ENCODE data around the gene AIPL1. TPM values are rescaled to one million over a fixed set of nuclear protein-coding genes. Genes with fewer than 3 reads are reported as not detected.

Gene AIPL1
- total RNA-seq, 6 donors from 2014 or later: not detected

DNA sequence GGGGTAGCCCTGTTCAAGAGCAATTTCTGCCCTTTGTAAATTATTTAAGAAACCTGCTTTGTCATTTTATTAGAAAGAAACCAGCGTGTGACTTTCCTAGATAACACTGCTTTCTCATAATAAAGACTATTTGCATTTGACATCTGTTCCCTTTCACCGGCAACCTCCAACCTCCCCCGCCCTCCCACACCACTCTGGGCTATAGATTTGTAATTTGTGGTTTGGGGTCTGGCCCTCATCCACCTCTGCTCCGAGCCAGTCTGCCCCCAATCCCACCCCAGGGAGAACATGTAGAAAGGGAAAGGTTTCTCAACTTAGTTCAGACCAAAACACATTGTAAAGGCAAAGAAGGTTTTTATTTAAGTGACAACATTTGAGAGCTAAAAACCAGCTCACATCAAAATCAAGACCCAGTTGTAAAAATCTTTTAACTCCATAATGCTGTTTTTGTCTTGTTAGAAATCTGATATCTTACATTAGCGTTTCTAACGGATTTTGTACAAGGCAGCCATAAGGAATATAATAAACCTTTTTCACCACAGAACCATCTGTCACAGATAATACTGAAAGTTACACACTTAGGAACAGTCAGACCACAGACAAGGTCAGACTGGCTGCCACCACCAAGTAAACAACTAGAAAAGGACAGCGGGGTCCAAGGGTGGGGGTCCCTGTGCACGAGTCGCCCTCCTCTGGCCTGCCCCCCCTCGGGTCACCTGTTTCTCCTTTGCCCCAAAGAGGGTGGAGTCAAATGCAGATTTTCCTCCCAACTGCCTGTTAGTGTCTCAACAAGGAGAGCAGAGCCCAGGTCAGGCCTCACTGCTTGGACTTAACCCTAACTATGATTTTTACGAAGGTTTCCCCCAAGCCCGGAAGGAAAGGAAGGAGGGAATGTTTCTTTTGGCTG, 16.3 kb upstream of the AIPL1 start:
- Histone ChIP-seq H3K36me3 (no peaks in the 10 kb centered on the region), H3K4me1 (peaks cover 0 to 7% (median 4%) of the 10 kb centered on the region in 4 donors), H3K4me3 (no peak overlapping the region), H3K27me3 (peaks cover 0 to 6% (median 0%) of the 10 kb centered on the region in 4 donors), H3K27ac (no peak overlapping the region), H3K9me3 (no peaks in the 10 kb centered on the region)
- WGBS, 2 donors: 44 to 45% methylated on average over 12 of the region's 12 CpGs
- TF ChIP-seq POLR2AphosphoS5 (IDR thresholded peaks at IDR 0.05) (no peak), CTCF (IDR thresholded peaks at IDR 0.05) (no peak), POLR2A (IDR thresholded peaks at IDR 0.05) (no peak), EP300 (IDR thresholded peaks at IDR 0.05) (no peak)
- no peak for DNase-seq
- ATAC-seq (ENCODE audit: low FRiP score in 2 of 2): no peak

DNA sequence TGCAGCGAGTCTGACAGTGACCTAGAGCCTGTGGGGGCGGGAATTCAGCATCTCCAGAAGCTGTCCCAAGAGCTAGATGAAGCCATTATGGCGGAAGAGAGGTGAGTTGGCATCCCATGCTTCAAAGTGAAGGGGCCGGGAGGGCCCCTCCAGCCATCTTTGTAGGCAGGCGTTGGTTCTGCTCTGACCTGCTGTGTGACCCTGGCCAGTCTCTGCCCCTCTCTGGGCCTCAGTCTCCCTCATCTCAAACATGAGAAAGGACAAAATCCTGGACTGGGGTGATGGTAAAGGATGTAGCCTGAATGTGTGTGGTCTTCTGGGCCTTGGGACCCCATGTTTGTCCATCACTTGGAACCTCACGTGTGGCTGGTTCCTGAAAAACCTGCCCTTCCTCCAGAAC, 14.4 kb upstream of the AIPL1 start:
- no peaks in the 10 kb centered on the region for H3K27me3 ChIP-seq
- H3K9me3 ChIP-seq: no peaks in the 10 kb centered on the region
- no peak overlapping the region for H3K4me3 ChIP-seq
- TF ChIP-seq POLR2A (IDR thresholded peaks at IDR 0.05) (no peak), POLR2AphosphoS5 (IDR thresholded peaks at IDR 0.05) (no peak), EP300 (IDR thresholded peaks at IDR 0.05) (no peak), CTCF (IDR thresholded peaks at IDR 0.05) (no peak)
- 89 to 97% methylated on average over 5 of the region's 6 CpGs for WGBS, 2 donors
- DNase-seq (no peak), ATAC-seq (ENCODE audit: low FRiP score in 2 of 2) (no peak)
- no peak overlapping the region for H3K27ac ChIP-seq
- H3K4me1 ChIP-seq: peaks cover 5 to 9% (median 7%) of the 10 kb centered on the region in 4 donors
- H3K36me3 ChIP-seq: no peaks in the 10 kb centered on the region

GRCh38 chr17:6448473-6448872, 13.6 kb upstream of the AIPL1 start:
- Histone ChIP-seq H3K27me3 (no peaks in the 10 kb centered on the region), H3K4me3 (no peak overlapping the region), H3K4me1 (peaks cover 11 to 16% (median 14%) of the 10 kb centered on the region in 4 donors), H3K36me3 (no peaks in the 10 kb centered on the region), H3K27ac (no peak overlapping the region), H3K9me3 (no peaks in the 10 kb centered on the region)
- 93 to 95% methylated on average over 5 to 6 of the region's 6 CpGs for WGBS, 2 donors
- ATAC-seq (ENCODE audit: low FRiP score in 2 of 2) (no peak), DNase-seq (no peak)
- TF ChIP-seq CTCF (IDR thresholded peaks at IDR 0.05) (no peak), EP300 (IDR thresholded peaks at IDR 0.05) (no peak), POLR2A (IDR thresholded peaks at IDR 0.05) (no peak), POLR2AphosphoS5 (IDR thresholded peaks at IDR 0.05) (no peak)

GRCh38 chr17:6446516-6447100, 11.7 kb upstream of the AIPL1 start:
- Histone ChIP-seq H3K27me3 (no peaks in the 10 kb centered on the region), H3K36me3 (no peaks in the 10 kb centered on the region), H3K4me3 (no peak overlapping the region), H3K4me1 (peaks cover 15 to 22% (median 17%) of the 10 kb centered on the region in 4 donors), H3K27ac (no peak overlapping the region), H3K9me3 (no peaks in the 10 kb centered on the region)
- 82 to 91% methylated on average over 8 to 9 of the region's 9 CpGs for WGBS, 2 donors
- TF ChIP-seq POLR2A (IDR thresholded peaks at IDR 0.05) (no peak), POLR2AphosphoS5 (IDR thresholded peaks at IDR 0.05) (no peak)
- ATAC-seq (ENCODE audit: low FRiP score in 2 of 2): no peak
- DNase-seq: no peak

DNA sequence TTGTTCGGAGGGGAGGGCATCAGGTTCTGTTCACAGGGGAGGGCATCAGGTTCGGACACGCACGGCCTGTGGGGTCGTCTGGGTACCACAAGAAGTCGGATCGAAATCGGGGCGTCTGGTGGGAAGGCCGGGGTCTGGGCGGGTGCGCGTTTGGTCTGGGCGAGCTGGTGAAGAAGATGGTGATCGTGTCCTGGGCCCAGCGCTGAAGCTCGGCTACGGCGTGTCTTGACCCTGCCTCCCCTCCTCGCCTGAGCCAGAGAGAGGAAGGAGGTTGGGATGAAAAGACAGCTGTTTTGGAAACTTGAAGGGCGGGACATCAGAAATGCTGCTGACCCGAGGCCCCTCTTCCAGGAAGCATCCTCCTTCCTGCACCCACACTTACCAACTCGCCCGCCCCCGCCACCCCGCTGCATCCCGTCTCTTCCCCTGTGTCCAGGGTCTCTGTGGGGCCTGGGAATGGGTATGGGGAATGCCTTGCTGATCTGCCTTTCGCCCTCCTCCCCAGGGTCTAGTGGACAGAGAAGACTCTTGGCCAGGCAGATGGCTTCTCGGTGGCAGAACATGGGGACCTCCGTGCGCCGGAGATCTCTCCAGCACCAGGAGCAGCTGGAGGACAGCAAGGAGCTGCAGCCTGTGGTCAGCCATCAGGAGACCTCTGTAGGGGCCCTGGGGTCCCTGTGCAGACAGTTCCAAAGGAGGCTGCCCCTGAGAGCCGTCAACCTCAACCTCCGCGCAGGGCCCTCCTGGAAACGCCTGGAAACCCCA, 9.8 kb upstream of the AIPL1 start:
- WGBS, 2 donors: 32 to 35% methylated on average over 31 to 36 of the region's 36 CpGs

More for the DNA sequence above, 9.8 kb upstream of the AIPL1 start:
- DNase-seq (peak in 1 of 2 donors; percentile 81), ATAC-seq (ENCODE audit: low FRiP score in 2 of 2) (no peak)
- Histone ChIP-seq H3K9me3 (no peaks in the 10 kb centered on the region), H3K4me1 (peaks cover 15 to 22% (median 17%) of the 10 kb centered on the region in 4 donors), H3K27ac (no peak overlapping the region), H3K27me3 (no peaks in the 10 kb centered on the region), H3K4me3 (peak overlapping the region; percentile 5 to 63 (median 56)), H3K36me3 (no peaks in the 10 kb centered on the region)
- no peak for TF ChIP-seq POLR2A (IDR thresholded peaks at IDR 0.05)
- no peak for TF ChIP-seq EP300 (IDR thresholded peaks at IDR 0.05)
- TF ChIP-seq POLR2AphosphoS5 (IDR thresholded peaks at IDR 0.05): no peak

All from upper lobe of left lung (tissue), 6 donors.